Central memory CD8-positive, alpha-beta T cell (primary cell): ENCODE data around the gene ACADVL.

ENCODE experiments used
- ATAC-seq: fragments of 150-1000 bp; cut with Tn5 transposase; replicated peaks from 2 replicates; pipeline ENCODE4 v1.10.0; 2022; ENCODE audit warnings: mild to moderate bottlenecking, moderate FRiP score, moderate number of reproducible peaks; ENCODE audit not compliant: poor library complexity, severe bottlenecking; ENCODE audit errors: extremely low read depth
- DNase-seq, 2 donors: peaks; one replicate each; pipeline ENCODE4 v3.0.0; 2021; ENCODE audit warnings: low spot score in 2 of 2
- H3K27ac Mint-ChIP-seq: one replicate; pipeline ENCODE4 v1.8.0; 2022; ENCODE audit warnings: low read depth, mild to moderate bottlenecking, moderate library complexity, mixed read lengths
- H3K27me3 Mint-ChIP-seq: one replicate; pipeline ENCODE4 v1.8.0; 2022; ENCODE audit warnings: mixed read lengths
- H3K36me3 Mint-ChIP-seq: one replicate; pipeline ENCODE4 v1.8.0; 2022; ENCODE audit warnings: mild to moderate bottlenecking, moderate library complexity, mixed read lengths; ENCODE audit not compliant: insufficient read depth
- H3K4me1 Mint-ChIP-seq: one replicate; pipeline ENCODE4 v1.8.0; 2022; ENCODE audit warnings: mixed read lengths
- H3K4me3 Mint-ChIP-seq: one replicate; pipeline ENCODE4 v1.8.0; 2022; ENCODE audit warnings: mild to moderate bottlenecking, moderate library complexity, mixed read lengths
- H3K9me3 Mint-ChIP-seq: one replicate; pipeline ENCODE4 v1.8.0; 2022; ENCODE audit warnings: mixed read lengths

Gene ACADVL

GRCh38 chr17:7222972-7223292 lies 3.2 kb downstream of the ACADVL start:
- DNase-seq (no peak), ATAC-seq (no peak)
- Mint-ChIP-seq H3K4me3 (no peak overlapping the region), H3K27me3 (no peaks in the 10 kb centered on the region), H3K27ac (no peak overlapping the region), H3K36me3 (peaks cover 6% of the 10 kb centered on the region), H3K9me3 (no peaks in the 10 kb centered on the region), H3K4me1 (peaks cover 29% of the 10 kb centered on the region)

- no peak for ATAC-seq
- DNase-seq = no peak
- Mint-ChIP-seq H3K9me3 (no peaks in the 10 kb centered on the region), H3K4me1 (peaks cover 29% of the 10 kb centered on the region), H3K27me3 (no peaks in the 10 kb centered on the region), H3K4me3 (no peak overlapping the region), H3K27ac (no peak overlapping the region), H3K36me3 (peaks cover 8% of the 10 kb centered on the region)
These were observed 3.6 kb downstream of the ACADVL start for GRCh38 chr17:7223375-7223774.

- ATAC-seq (no peak), DNase-seq (no peak)
- H3K36me3 Mint-ChIP-seq = peaks cover 10% of the 10 kb centered on the region
- H3K4me1 Mint-ChIP-seq = peaks cover 24% of the 10 kb centered on the region
- H3K4me3 Mint-ChIP-seq = no peak overlapping the region
- H3K27ac Mint-ChIP-seq = no peak overlapping the region
- H3K27me3 Mint-ChIP-seq = no peaks in the 10 kb centered on the region
- no peaks in the 10 kb centered on the region for H3K9me3 Mint-ChIP-seq
These were observed 4.4 kb downstream of the ACADVL start for GRCh38 chr17:7224110-7224509.

- no peak overlapping the region for H3K27ac Mint-ChIP-seq
- DNase-seq = no peak
- peaks cover 18% of the 10 kb centered on the region for H3K4me1 Mint-ChIP-seq
- no peak for ATAC-seq
- peaks cover 10% of the 10 kb centered on the region for H3K36me3 Mint-ChIP-seq
- H3K27me3 Mint-ChIP-seq = no peaks in the 10 kb centered on the region
- no peaks in the 10 kb centered on the region for H3K9me3 Mint-ChIP-seq
- H3K4me3 Mint-ChIP-seq = no peak overlapping the region
These were observed 4.9 kb downstream of the ACADVL start for GRCh38 chr17:7224661-7225111.

GRCh38 chr17:7225711-7226331 lies 6.1 kb downstream of the ACADVL start:
- ATAC-seq (no peak), DNase-seq (no peak)
- H3K4me1 Mint-ChIP-seq = peaks cover 11% of the 10 kb centered on the region
- H3K27me3 Mint-ChIP-seq = no peaks in the 10 kb centered on the region
- no peaks in the 10 kb centered on the region for H3K9me3 Mint-ChIP-seq
- H3K36me3 Mint-ChIP-seq = peaks cover 14% of the 10 kb centered on the region
- peak overlapping the region; percentile 41 for H3K27ac Mint-ChIP-seq
- H3K4me3 Mint-ChIP-seq = no peak overlapping the region

GRCh38 chr17:7226721-7227710 lies 7.3 kb downstream of the ACADVL start:
- Mint-ChIP-seq H3K4me1 (peaks cover 10% of the 10 kb centered on the region), H3K27me3 (no peaks in the 10 kb centered on the region), H3K27ac (peak overlapping the region; percentile 41), H3K9me3 (no peaks in the 10 kb centered on the region), H3K4me3 (no peak overlapping the region), H3K36me3 (peaks cover 13% of the 10 kb centered on the region)
- no peak for ATAC-seq
- DNase-seq = no peak

- Mint-ChIP-seq H3K4me3 (no peak overlapping the region), H3K4me1 (peaks cover 27% of the 10 kb centered on the region), H3K9me3 (no peaks in the 10 kb centered on the region), H3K27ac (no peak overlapping the region), H3K36me3 (peaks cover 13% of the 10 kb centered on the region), H3K27me3 (no peaks in the 10 kb centered on the region)
- no peak for DNase-seq
- ATAC-seq = no peak
These were observed 9.2 kb downstream of the ACADVL start for GRCh38 chr17:7228920-7229319.

- H3K4me3 Mint-ChIP-seq = no peak overlapping the region
- H3K9me3 Mint-ChIP-seq = no peaks in the 10 kb centered on the region
- peaks cover 17% of the 10 kb centered on the region for H3K36me3 Mint-ChIP-seq
- peaks cover 33% of the 10 kb centered on the region for H3K4me1 Mint-ChIP-seq
- no peaks in the 10 kb centered on the region for H3K27me3 Mint-ChIP-seq
- no peak overlapping the region for H3K27ac Mint-ChIP-seq
- no peak for DNase-seq
- ATAC-seq = no peak
These were observed 9.8 kb downstream of the ACADVL start for GRCh38 chr17:7229504-7229903.

- H3K4me1 Mint-ChIP-seq = peaks cover 54% of the 10 kb centered on the region
These were observed 12.4 kb downstream of the ACADVL start for GRCh38 chr17:7232114-7232513.

GRCh38 chr17:7233701-7234082 lies 14.0 kb downstream of the ACADVL start:
- Mint-ChIP-seq H3K4me3 (peak overlapping the region; percentile 88), H3K36me3 (peaks cover 25% of the 10 kb centered on the region), H3K27me3 (no peaks in the 10 kb centered on the region), H3K4me1 (peaks cover 59% of the 10 kb centered on the region), H3K9me3 (no peaks in the 10 kb centered on the region), H3K27ac (peak overlapping the region; percentile 89)
- ATAC-seq = no peak
- no peak for DNase-seq

More at GRCh38 chr17:7232114-7232513, 12.4 kb downstream of the ACADVL start:
- Mint-ChIP-seq H3K27me3 (no peaks in the 10 kb centered on the region), H3K27ac (no peak overlapping the region), H3K36me3 (peaks cover 26% of the 10 kb centered on the region), H3K9me3 (no peaks in the 10 kb centered on the region), H3K4me3 (peak overlapping the region; percentile 88)
- DNase-seq (no peak), ATAC-seq (no peak)

- Mint-ChIP-seq H3K9me3 (no peaks in the 10 kb centered on the region), H3K27me3 (no peaks in the 10 kb centered on the region), H3K4me1 (peaks cover 59% of the 10 kb centered on the region), H3K27ac (peak within 1 kb of the TSS; percentile 89), H3K4me3 (peak within 1 kb of the TSS; percentile 88), H3K36me3 (peaks cover 28% of the 10 kb centered on the region)
- ATAC-seq = peak; percentile 63
- DNase-seq = peak; percentile 88 to 89
These were observed 14.6 kb downstream of the ACADVL start, which contains the start of gene DVL2 for GRCh38 chr17:7234083-7234951. Gene DVL2, minus strand, starts transcription at chr17:7234517. Its CDS starts 255 bp downstream, at chr17:7234262.
